H9 (cell line): ENCODE results near the gene PHF21A. TPM values are rescaled to one million over a fixed set of nuclear protein-coding genes. Genes with fewer than 3 reads are reported as not detected.

ENCODE experiments used
- DNase-seq: peaks from one replicate; pipeline ENCODE4 v3.0.0-alpha.2; 2017
- H2AFZ ChIP-seq: one replicate; pipeline ENCODE4 v1.6.1; 2013; ENCODE audit warnings: mild to moderate bottlenecking, low read length, control low read depth, moderate library complexity
- H2AK5ac ChIP-seq: 2 replicates; pipeline ENCODE4 v1.6.1; 2013; ENCODE audit warnings: low read length, control low read depth, mixed read lengths; ENCODE audit not compliant: insufficient read length
- H2BK120ac ChIP-seq: one replicate; pipeline ENCODE4 v1.6.1; 2013; ENCODE audit warnings: low read depth, mild to moderate bottlenecking, low read length, control low read depth, inconsistent platforms; ENCODE audit not compliant: poor library complexity, severe bottlenecking
- H2BK12ac ChIP-seq: 2 replicates; pipeline ENCODE4 v1.6.1; 2013; ENCODE audit warnings: low read length, control low read depth, mixed read lengths, low read depth; ENCODE audit not compliant: insufficient read length
- H2BK15ac ChIP-seq: 2 replicates; pipeline ENCODE4 v1.6.1; 2013; ENCODE audit warnings: low read depth, low read length, control low read depth
- H2BK20ac ChIP-seq: one replicate; pipeline ENCODE4 v1.6.1; 2013; ENCODE audit warnings: low read depth, mild to moderate bottlenecking, low read length, control low read depth, inconsistent platforms; ENCODE audit not compliant: poor library complexity, severe bottlenecking
- H2BK5ac ChIP-seq: 2 replicates; pipeline ENCODE4 v1.6.1; 2013; ENCODE audit warnings: low read length, control low read depth, mixed read lengths; ENCODE audit not compliant: insufficient read length
- H3K14ac ChIP-seq: 2 replicates; pipeline ENCODE4 v1.6.1; 2013; ENCODE audit warnings: low read length, control low read depth; ENCODE audit not compliant: insufficient read depth
- H3K18ac ChIP-seq: 2 replicates; pipeline ENCODE4 v1.6.1; 2013; ENCODE audit warnings: low read depth, mild to moderate bottlenecking, mixed read lengths, low read length, control low read depth; ENCODE audit not compliant: insufficient read length
- H3K23ac ChIP-seq: 2 replicates; pipeline ENCODE4 v1.6.1; 2013; ENCODE audit warnings: low read length, control low read depth, mixed read lengths, low read depth; ENCODE audit not compliant: insufficient read length
- H3K23me2 ChIP-seq: 2 replicates; pipeline ENCODE4 v1.6.1; 2013; ENCODE audit warnings: low read depth, mild to moderate bottlenecking, mixed read lengths, low read length, control low read depth; ENCODE audit not compliant: insufficient read length, poor library complexity, severe bottlenecking
- H3K27ac ChIP-seq: 2 replicates; pipeline ENCODE4 v1.5.1; 2013; ENCODE audit warnings: low read length, control low read depth, mixed read lengths, low read depth; ENCODE audit not compliant: insufficient read length
- H3K27me3 ChIP-seq: 2 replicates; pipeline ENCODE4 v1.6.1; 2013; ENCODE audit warnings: low read length, control low read depth, inconsistent platforms; ENCODE audit not compliant: insufficient read depth
- H3K4ac ChIP-seq: 2 replicates; pipeline ENCODE4 v1.6.1; 2013; ENCODE audit warnings: low read depth, mild to moderate bottlenecking, control low read depth, inconsistent platforms, low read length, moderate library complexity
- H3K4me1 ChIP-seq: 2 replicates; pipeline ENCODE4 v1.6.1; 2013; ENCODE audit warnings: low read length, control low read depth, inconsistent platforms; ENCODE audit not compliant: insufficient read depth
- H3K4me2 ChIP-seq: 2 replicates; pipeline ENCODE4 v1.6.1; 2013; ENCODE audit warnings: low read length, control low read depth, mixed read lengths; ENCODE audit not compliant: insufficient read length, insufficient read depth
- H3K56ac ChIP-seq: 2 replicates; pipeline ENCODE4 v1.6.1; 2013; ENCODE audit warnings: low read depth, mild to moderate bottlenecking, mixed read lengths, low read length, control low read depth; ENCODE audit not compliant: insufficient read length
- H3K79me1 ChIP-seq: 2 replicates; pipeline ENCODE4 v1.6.1; 2013; ENCODE audit warnings: low read depth, mild to moderate bottlenecking, moderate library complexity, low read length, control low read depth, inconsistent platforms; ENCODE audit not compliant: insufficient read depth, poor library complexity, severe bottlenecking
- H3K79me2 ChIP-seq: 2 replicates; pipeline ENCODE4 v1.6.1; 2013; ENCODE audit warnings: low read length, control low read depth, inconsistent platforms; ENCODE audit not compliant: insufficient read depth
- H3K9ac ChIP-seq: 2 replicates; pipeline ENCODE4 v1.6.1; 2013; ENCODE audit warnings: low read length, control low read depth, mixed read lengths; ENCODE audit not compliant: insufficient read length; ENCODE audit errors: extremely low read depth
- H3K9me3 ChIP-seq: one replicate; pipeline ENCODE4 v1.6.1; 2013; ENCODE audit warnings: low read depth, low read length, inconsistent platforms; ENCODE audit not compliant: control insufficient read depth
- H3T11ph ChIP-seq: one replicate; pipeline ENCODE4 v1.6.1; 2013; ENCODE audit warnings: mild to moderate bottlenecking, low read length, control low read depth, inconsistent platforms
- H4K20me1 ChIP-seq: one replicate; pipeline ENCODE4 v1.6.1; 2013; ENCODE audit not compliant: control insufficient read depth, insufficient read length, insufficient read depth
- H4K5ac ChIP-seq: 2 replicates; pipeline ENCODE4 v1.6.1; 2013; ENCODE audit warnings: low read depth, mild to moderate bottlenecking, mixed read lengths, low read length, control low read depth; ENCODE audit not compliant: insufficient read length
- H4K8ac ChIP-seq: replicated peaks from 2 replicates; pipeline ENCODE4 v1.6.1; 2013; ENCODE audit warnings: low read length, control low read depth, mixed read lengths, low read depth; ENCODE audit not compliant: insufficient read length
- H4K91ac ChIP-seq: 2 replicates; pipeline ENCODE4 v1.6.1; 2013; ENCODE audit warnings: low read depth, mild to moderate bottlenecking, moderate library complexity, mixed read lengths, low read length, control low read depth; ENCODE audit not compliant: insufficient read length
- H3K27ac Mint-ChIP-seq, 3 experiments: 2 replicates in 2 of 3; 3 replicates in 1 of 3; pipeline ENCODE4 v1.8.0; 2020 to 2021; ENCODE audit warnings: mixed read lengths in 3 of 3, mild to moderate bottlenecking in 1 of 3, moderate library complexity in 1 of 3
- H3K27me3 Mint-ChIP-seq: 2 replicates; pipeline ENCODE4 v1.8.0; 2021; ENCODE audit warnings: low read depth, mild to moderate bottlenecking, moderate library complexity, mixed read lengths
- H3K36me3 Mint-ChIP-seq, 3 experiments: 2 replicates in 2 of 3; 3 replicates in 1 of 3; pipeline ENCODE4 v1.8.0; 2020 to 2021; ENCODE audit warnings: low read depth in 3 of 3, mixed read lengths in 3 of 3; ENCODE audit not compliant: insufficient read depth in 1 of 3
- H3K4me1 Mint-ChIP-seq, 2 experiments: 2 replicates each; pipeline ENCODE4 v1.8.0; 2020; ENCODE audit warnings: mixed read lengths in 2 of 2
- H3K4me3 Mint-ChIP-seq, 2 experiments: 2 replicates in 1 of 2; 3 replicates in 1 of 2; pipeline ENCODE4 v1.8.0; 2020 to 2021; ENCODE audit warnings: mild to moderate bottlenecking in 2 of 2, mixed read lengths in 2 of 2, moderate library complexity in 1 of 2
- H3K9me3 Mint-ChIP-seq, 2 experiments: 2 replicates in 1 of 2; 3 replicates in 1 of 2; pipeline ENCODE4 v1.8.0; 2020; ENCODE audit warnings: mild to moderate bottlenecking in 2 of 2, mixed read lengths in 2 of 2, moderate library complexity in 1 of 2
- whole genome bisulfite sequencing: extraction: QIAGEN DNeasy Blood & Tissue Kit; methylation state at CpG from one replicate; pipeline ENCODE4 v1.1.7; 2013; ENCODE audit warnings: missing lambda C conversion rate, low lambda C conversion rate, mixed read lengths; ENCODE audit not compliant: insufficient read length; ENCODE audit errors: extremely low coverage; 5-methylcytosine and 5-hydroxymethylcytosine counted together
- total RNA-seq: library from RNA; stranded (reverse); gene quantifications from 2 replicates; pipeline ENCODE4 v1.2.1, GENCODE V29; 2021
- TF ChIP-seq, protein P1 (sequence below): fragments of 200-600 bp; sonication (generic); conservative IDR thresholded peaks from 3 replicates; pipeline ENCODE4 v1.8.0; 2021; ENCODE audit warnings: antibody characterized with exemption, mild to moderate bottlenecking

Gene PHF21A
- total RNA-seq, 1 experiment from 2014 or later = 33.8 TPM

DNA sequence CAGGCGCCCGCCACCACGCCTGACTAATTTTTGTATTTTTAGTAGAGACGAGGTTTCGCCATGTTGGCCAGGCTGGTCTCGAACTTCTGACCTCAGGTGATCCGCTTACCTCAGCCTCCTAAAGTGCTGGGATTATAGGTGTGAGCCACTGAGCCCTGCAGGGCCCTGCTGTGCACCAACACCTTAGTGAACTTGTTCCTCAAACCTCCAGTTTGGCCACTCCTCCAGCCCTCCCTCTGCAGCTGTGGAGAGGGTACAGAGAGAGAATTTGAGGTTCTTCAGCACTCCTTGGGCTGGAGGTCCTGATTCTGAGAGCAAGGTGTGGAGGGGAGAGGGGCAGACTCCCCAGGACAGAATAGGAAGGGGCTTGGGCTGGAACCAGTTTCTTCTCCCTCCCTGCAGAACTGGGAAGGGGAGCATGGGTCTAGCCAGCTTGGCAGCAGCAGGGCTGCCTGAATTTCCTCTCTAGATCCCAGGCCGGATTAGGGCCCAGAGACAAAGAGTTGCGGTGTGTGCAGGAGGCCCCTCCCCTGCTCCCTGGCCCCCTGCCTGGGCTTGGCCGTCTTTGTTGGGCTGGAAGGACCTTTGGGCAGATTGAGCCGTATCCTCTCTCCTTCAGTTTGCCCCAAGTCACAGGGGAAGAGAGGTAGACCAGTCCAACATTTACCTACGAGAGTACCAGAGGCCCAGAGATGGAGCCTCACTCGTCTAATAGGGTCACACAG, 201.3 kb downstream of the PHF21A start:
- Histone ChIP-seq H3K18ac (peak overlapping the region; percentile 40), H3K9ac (no peak overlapping the region), H3K14ac (peak overlapping the region; percentile 19; the same call in 1 of the 2 replicates), H2BK12ac (no peak overlapping the region), H4K8ac (no peak overlapping the region), H4K91ac (no peak overlapping the region), H3K4me1 (no peaks in the 10 kb centered on the region), H3K23ac (no peak overlapping the region), H3K79me2 (no peaks in the 10 kb centered on the region; the same call in 1 of the 2 replicates), H3K27ac (no peak overlapping the region), H3T11ph (no peak overlapping the region), H2BK20ac (no peak overlapping the region), H3K27me3 (no peaks in the 10 kb centered on the region; the same call in 1 of the 2 replicates), H3K4me2 (no peak overlapping the region), H2BK5ac (no peak overlapping the region), H2AFZ (no peak overlapping the region), H3K4ac (no peak overlapping the region), H4K20me1 (no peaks in the 10 kb centered on the region), H4K5ac (no peak overlapping the region), H3K79me1 (no peaks in the 10 kb centered on the region), H2AK5ac (no peak overlapping the region), H2BK15ac (no peak overlapping the region), H3K56ac (no peak overlapping the region), H3K9me3 (no peaks in the 10 kb centered on the region), H3K23me2 (peaks cover 8% of the 10 kb centered on the region), H2BK120ac (no peak overlapping the region)
- Mint-ChIP-seq H3K27ac (peak overlapping the region in 2 of 3 experiments; percentile 86 to 96; a peak in 4 of 7 replicates), H3K9me3 (no peaks in the 10 kb centered on the region; a peak in 1 of 5 replicates), H3K36me3 (peaks cover 12 to 26% (median 17%) of the 10 kb centered on the region in 3 experiments), H3K4me3 (peak overlapping the region; percentile 31 to 96; a peak in 4 of 5 replicates), H3K4me1 (peaks cover 35 to 48% of the 10 kb centered on the region in 2 experiments), H3K27me3 (peaks cover 2% of the 10 kb centered on the region; the same call in 1 of the 2 replicates)
- no peak for DNase-seq
- no CpG with 5 or more reads among the region's 13 CpGs for WGBS
- TF ChIP-seq, protein P1, sequence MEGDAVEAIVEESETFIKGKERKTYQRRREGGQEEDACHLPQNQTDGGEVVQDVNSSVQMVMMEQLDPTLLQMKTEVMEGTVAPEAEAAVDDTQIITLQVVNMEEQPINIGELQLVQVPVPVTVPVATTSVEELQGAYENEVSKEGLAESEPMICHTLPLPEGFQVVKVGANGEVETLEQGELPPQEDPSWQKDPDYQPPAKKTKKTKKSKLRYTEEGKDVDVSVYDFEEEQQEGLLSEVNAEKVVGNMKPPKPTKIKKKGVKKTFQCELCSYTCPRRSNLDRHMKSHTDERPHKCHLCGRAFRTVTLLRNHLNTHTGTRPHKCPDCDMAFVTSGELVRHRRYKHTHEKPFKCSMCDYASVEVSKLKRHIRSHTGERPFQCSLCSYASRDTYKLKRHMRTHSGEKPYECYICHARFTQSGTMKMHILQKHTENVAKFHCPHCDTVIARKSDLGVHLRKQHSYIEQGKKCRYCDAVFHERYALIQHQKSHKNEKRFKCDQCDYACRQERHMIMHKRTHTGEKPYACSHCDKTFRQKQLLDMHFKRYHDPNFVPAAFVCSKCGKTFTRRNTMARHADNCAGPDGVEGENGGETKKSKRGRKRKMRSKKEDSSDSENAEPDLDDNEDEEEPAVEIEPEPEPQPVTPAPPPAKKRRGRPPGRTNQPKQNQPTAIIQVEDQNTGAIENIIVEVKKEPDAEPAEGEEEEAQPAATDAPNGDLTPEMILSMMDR = no peak
